GM21360 (cell line): ENCODE measurements around the gene TRIM47.
"Not testable (repeated sequence)": the region's sequence is repeated elsewhere in the genome, so short reads cannot be mapped to it uniquely, and the experiment has no call there.

Experiments used
- ATAC-seq: cut with Tn5 transposase; IDR thresholded peaks from one replicate; pipeline ENCODE4 v1.9.1; 2021; ENCODE audit warnings: mild to moderate bottlenecking, moderate library complexity; ENCODE audit not compliant: unreplicated experiment

The TRIM47 gene

GRCh38 chr17:75892556-75893224 is 14.3 kb upstream of the TRIM47 start:
- no peak for ATAC-seq

GRCh38 chr17:75891605-75892555 is 13.5 kb upstream of the TRIM47 start:
- ATAC-seq, result no peak

GRCh38 chr17:75891022-75891604 is 12.7 kb upstream of the TRIM47 start:
- ATAC-seq, result no peak

GRCh38 chr17:75889454-75889853 is 11.1 kb upstream of the TRIM47 start:
- no peak for ATAC-seq

- ATAC-seq, result no peak
These were observed 10.1 kb upstream of the TRIM47 start for GRCh38 chr17:75888484-75888883.

- not testable (repeated sequence) for ATAC-seq
These were observed 7.5 kb upstream of the TRIM47 start for GRCh38 chr17:75885860-75886259.

- ATAC-seq, result no peak
These were observed 7.0 kb upstream of the TRIM47 start for GRCh38 chr17:75885431-75885830.

GRCh38 chr17:75881678-75882454 is 3.5 kb upstream of the TRIM47 start:
- no peak for ATAC-seq

GRCh38 chr17:75880266-75880665 is 1.9 kb upstream of the TRIM47 start:
- no peak for ATAC-seq

GRCh38 chr17:75877752-75878173 is 618 bp downstream of the TRIM47 start:
- ATAC-seq, result no peak

GRCh38 chr17:75876938-75877751 is 1.2 kb downstream of the TRIM47 start:
- ATAC-seq, result no peak

- no peak for ATAC-seq
These were observed 2.0 kb downstream of the TRIM47 start for GRCh38 chr17:75876190-75876937.

- ATAC-seq, result no peak
These were observed 2.5 kb downstream of the TRIM47 start for GRCh38 chr17:75875940-75876189.

GRCh38 chr17:75875182-75875939 is 3.0 kb downstream of the TRIM47 start:
- ATAC-seq, result no peak

GRCh38 chr17:75874323-75875181 is 3.8 kb downstream of the TRIM47 start:
- ATAC-seq, result no peak

- ATAC-seq, result no peak
These were observed 4.6 kb downstream of the TRIM47 start for GRCh38 chr17:75873587-75874322.
